A673 (cell line): ENCODE measurements around the gene NEU4.

ENCODE experiments used
- EZH2 ChIP-seq: fragments of 200-600 bp; sonication (generic); IDR thresholded peaks from 2 replicates; pipeline ENCODE4 v1.6.1; 2017; ENCODE audit warnings: borderline replicate concordance, low read depth, mild to moderate bottlenecking, mixed read lengths, antibody characterized with exemption, low read length; ENCODE audit not compliant: poor library complexity, severe bottlenecking
- TF ChIP-seq, protein P1 (sequence below): fragments of 300-800, 200-600 bp; sonication (generic); conservative IDR thresholded peaks from 2 replicates; pipeline ENCODE4 v1.5.1; 2017; ENCODE audit warnings: low read depth, mild to moderate bottlenecking, antibody characterized with exemption, low read length, moderate library complexity, mixed read lengths

DNA sequence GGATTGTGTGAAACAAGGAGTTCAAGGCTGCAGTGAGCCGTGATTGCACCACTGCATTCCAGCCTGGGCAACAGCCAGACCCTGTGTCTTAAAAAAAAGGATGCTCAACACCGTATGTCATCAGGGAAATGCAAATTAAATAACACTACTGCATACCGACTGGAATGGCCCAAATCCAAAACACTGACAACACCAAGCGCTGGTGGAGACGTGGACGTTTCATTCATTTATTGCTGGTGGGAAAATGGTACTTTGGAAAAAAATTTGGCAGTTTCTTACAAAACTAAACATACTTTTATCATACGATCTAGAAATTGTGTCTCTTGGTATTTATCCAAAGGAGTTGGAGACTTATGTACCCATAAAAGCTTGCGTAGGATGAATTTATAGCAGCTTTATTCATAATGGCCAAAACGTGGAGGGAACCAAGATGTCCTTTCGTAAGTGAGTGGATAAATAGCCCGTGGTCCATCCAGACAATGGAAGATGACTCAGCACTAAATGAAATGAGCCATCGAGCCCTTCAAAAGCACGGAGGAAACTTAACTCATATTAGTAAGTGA, 24.2 kb downstream of the NEU4 start:
- TF ChIP-seq, protein P1, sequence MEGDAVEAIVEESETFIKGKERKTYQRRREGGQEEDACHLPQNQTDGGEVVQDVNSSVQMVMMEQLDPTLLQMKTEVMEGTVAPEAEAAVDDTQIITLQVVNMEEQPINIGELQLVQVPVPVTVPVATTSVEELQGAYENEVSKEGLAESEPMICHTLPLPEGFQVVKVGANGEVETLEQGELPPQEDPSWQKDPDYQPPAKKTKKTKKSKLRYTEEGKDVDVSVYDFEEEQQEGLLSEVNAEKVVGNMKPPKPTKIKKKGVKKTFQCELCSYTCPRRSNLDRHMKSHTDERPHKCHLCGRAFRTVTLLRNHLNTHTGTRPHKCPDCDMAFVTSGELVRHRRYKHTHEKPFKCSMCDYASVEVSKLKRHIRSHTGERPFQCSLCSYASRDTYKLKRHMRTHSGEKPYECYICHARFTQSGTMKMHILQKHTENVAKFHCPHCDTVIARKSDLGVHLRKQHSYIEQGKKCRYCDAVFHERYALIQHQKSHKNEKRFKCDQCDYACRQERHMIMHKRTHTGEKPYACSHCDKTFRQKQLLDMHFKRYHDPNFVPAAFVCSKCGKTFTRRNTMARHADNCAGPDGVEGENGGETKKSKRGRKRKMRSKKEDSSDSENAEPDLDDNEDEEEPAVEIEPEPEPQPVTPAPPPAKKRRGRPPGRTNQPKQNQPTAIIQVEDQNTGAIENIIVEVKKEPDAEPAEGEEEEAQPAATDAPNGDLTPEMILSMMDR: no peak
- TF ChIP-seq EZH2: no peak
